ENCODE measurements around the gene CAMTA1.

DNA sequence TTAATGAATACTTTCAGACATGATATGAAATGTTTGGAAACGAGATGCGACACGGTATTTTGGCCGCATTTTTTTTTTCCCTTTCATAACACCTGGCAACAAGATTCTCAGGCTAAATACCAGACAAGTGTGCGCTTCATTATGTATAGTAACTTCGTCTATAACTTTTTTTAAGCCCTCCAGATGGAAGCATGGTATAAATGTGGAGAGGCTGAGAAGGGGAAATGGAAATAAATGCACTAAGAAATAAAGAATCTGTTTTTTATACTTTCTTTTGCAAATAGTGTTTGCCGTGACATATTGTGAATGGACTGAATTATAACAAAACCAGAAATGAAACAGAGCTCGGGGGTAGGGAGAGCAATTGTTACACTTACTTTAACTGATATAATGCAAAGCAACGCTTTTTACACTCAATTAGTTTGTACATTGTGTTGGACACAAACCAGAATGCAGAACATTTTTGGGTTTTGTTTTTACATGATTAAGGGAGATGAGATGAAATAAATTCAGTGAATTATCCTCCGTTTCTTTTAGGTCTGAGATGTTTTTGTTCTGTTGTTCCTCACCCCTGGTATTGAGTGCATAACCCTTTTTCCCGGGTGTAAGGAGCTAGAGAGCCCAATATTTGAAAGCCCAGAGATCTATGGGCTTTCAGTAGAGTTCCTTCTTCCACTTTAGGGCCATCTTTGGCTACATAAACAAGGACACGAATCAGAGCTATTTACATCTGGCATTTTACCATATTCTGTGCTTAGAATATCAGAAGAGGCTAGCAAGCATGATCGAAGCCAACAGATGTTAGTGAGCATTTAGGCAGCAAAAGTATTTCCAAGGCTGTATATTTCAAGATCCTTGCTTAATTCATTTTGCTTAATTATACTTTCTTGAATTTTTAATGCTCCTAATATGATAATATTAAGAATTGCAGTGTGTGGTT, 478.0 kb downstream of the CAMTA1 start:
- no peak for TF ChIP-seq EZH2 (optimal IDR thresholded peaks at IDR 0.05; ENCODE audit: low read depth, low read length)
- TF ChIP-seq CTCF (IDR thresholded peaks at IDR 0.05; ENCODE audit: low read length), result no peak
- TF ChIP-seq EZH2phosphoT487 (IDR thresholded peaks at IDR 0.05; ENCODE audit: low read length), result no peak
